Adrenal gland (tissue), 5 donors: ENCODE data around the gene KCNMA1.

Source experiments
- POLR2A ChIP-seq, 2 donors: fragments of 450-650 bp; IDR thresholded peaks; one replicate each; pipeline ENCODE4 v1.6.1; 2017; ENCODE audit warnings: antibody characterized with exemption in 2 of 2, mild to moderate bottlenecking in 2 of 2, moderate library complexity in 1 of 2
- TF ChIP-seq, protein P1 (sequence below), 6 experiments: fragments of 450-650 bp in 4 of 6; fragments of 200-600 bp in 2 of 6; sonication (generic) in 1 of 6; IDR thresholded peaks; 1 replicate in 5 of 6; 2 replicates in 1 of 6; pipeline versions ENCODE4 v1.5.1 to v1.8.0; 2016 to 2021; ENCODE audit warnings: antibody characterized with exemption in 6 of 6, mild to moderate bottlenecking in 2 of 6, moderate library complexity in 1 of 6
- donor health status: DM: no; HTN: no; CAD: no.

DNA sequence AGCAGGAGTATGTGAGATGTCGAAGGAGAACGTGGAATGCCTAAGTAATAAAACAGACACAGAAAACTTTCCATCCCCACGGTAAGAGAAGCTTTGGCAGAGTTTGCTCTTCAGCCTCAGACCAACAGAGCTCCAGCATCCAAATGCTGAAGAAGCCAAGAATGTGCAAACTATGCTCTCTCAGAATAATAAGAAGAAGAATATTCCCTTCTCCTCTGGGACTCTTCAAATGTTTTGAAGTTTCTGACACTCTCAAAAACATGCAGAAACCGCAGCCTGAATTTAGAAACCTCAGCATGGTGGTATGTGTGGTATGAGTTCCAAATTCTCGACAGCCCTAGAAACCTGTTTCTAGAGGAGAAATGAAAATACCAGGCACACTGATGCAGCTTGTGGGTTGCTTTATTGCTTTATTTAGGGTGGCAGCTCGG, 113.3 kb downstream of the KCNMA1 start:
- TF ChIP-seq POLR2A (IDR thresholded peaks at IDR 0.05), result no peak
- TF ChIP-seq, protein P1, sequence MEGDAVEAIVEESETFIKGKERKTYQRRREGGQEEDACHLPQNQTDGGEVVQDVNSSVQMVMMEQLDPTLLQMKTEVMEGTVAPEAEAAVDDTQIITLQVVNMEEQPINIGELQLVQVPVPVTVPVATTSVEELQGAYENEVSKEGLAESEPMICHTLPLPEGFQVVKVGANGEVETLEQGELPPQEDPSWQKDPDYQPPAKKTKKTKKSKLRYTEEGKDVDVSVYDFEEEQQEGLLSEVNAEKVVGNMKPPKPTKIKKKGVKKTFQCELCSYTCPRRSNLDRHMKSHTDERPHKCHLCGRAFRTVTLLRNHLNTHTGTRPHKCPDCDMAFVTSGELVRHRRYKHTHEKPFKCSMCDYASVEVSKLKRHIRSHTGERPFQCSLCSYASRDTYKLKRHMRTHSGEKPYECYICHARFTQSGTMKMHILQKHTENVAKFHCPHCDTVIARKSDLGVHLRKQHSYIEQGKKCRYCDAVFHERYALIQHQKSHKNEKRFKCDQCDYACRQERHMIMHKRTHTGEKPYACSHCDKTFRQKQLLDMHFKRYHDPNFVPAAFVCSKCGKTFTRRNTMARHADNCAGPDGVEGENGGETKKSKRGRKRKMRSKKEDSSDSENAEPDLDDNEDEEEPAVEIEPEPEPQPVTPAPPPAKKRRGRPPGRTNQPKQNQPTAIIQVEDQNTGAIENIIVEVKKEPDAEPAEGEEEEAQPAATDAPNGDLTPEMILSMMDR (IDR thresholded peaks at IDR 0.05), result no peak
